HEK293 (cell line): ENCODE data around the gene FTO.

ENCODE experiments used
- CTCF ChIP-seq: fragments of 450-650 bp; formaldehyde crosslinking; IDR thresholded peaks from 2 replicates; pipeline ENCODE4 v1.5.1; 2016; ENCODE audit warnings: missing biosample characterization, missing genetic modification characterization
- SP2 ChIP-seq: fragments of 450-650 bp; formaldehyde crosslinking; IDR thresholded peaks from 2 replicates; pipeline ENCODE4 v1.5.1; 2016; ENCODE audit warnings: missing biosample characterization, missing genetic modification characterization
- TRIM28 ChIP-seq: IDR thresholded peaks from 2 replicates; pipeline ENCODE4 v1.6.1; 2011; ENCODE audit warnings: low read length, control low read depth, borderline replicate concordance
- ZBTB21 ChIP-seq: fragments of 450-650 bp; formaldehyde crosslinking; IDR thresholded peaks from 2 replicates; pipeline ENCODE4 v1.5.1; 2017; ENCODE audit warnings: missing biosample characterization, missing genetic modification characterization
- ZNF174 ChIP-seq: fragments of 450-650 bp; formaldehyde crosslinking; IDR thresholded peaks from 2 replicates; pipeline ENCODE4 v1.5.0; 2017; ENCODE audit warnings: missing biosample characterization, mild to moderate bottlenecking, missing genetic modification characterization
- ZNF473 ChIP-seq: fragments of 450-650 bp; formaldehyde crosslinking; IDR thresholded peaks from 2 replicates; pipeline ENCODE4 v1.5.1; 2017; ENCODE audit warnings: missing biosample characterization, missing genetic modification characterization
- ZNF558 ChIP-seq: fragments of 450-650 bp; formaldehyde crosslinking; IDR thresholded peaks from 2 replicates; pipeline ENCODE4 v1.5.1; 2016; ENCODE audit warnings: missing biosample characterization, missing genetic modification characterization
- ZNF561 ChIP-seq: fragments of 450-650 bp; IDR thresholded peaks from 2 replicates; pipeline ENCODE4 v1.5.1; 2018; ENCODE audit warnings: missing biosample characterization, missing genetic modification characterization, borderline replicate concordance
- ZSCAN16 ChIP-seq: fragments of 450-650 bp; formaldehyde crosslinking; IDR thresholded peaks from 2 replicates; pipeline ENCODE4 v1.5.1; 2016; ENCODE audit warnings: missing biosample characterization, missing genetic modification characterization

DNA sequence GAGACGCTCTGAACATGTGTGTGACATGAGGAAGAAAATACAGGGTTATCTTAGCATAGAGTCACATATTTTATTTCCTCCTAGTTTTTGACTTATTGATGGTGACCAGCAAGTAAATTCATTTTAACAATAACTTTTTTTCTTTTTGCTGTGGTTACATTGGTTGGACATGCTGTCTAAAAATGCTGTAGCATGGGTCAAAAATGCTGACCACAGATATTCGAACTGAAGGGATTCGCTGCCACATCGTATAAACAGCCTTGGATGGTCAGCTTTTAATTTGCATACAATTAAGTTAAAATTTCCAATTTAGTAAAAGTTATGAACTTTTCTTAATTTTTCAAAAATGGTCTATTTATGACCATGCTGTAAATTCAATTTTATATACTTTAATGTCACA, 30.8 kb upstream of the FTO start:
- no peak for TF ChIP-seq TRIM28
- TF ChIP-seq ZNF558: no peak
- TF ChIP-seq CTCF (tag by site-specific recombination): no peak
- no peak for TF ChIP-seq SP2 (tag by site-specific recombination)
- no peak for TF ChIP-seq ZNF174 (tag by site-specific recombination)
- TF ChIP-seq ZNF473 (tag by site-specific recombination): no peak
- TF ChIP-seq ZNF561 (tag by site-specific recombination): no peak
- TF ChIP-seq ZBTB21: no peak
- TF ChIP-seq ZSCAN16: no peak
